K562 (cell line): Measurements from ENCODE around the gene DNAAF3. TPM values are rescaled to one million over a fixed set of nuclear protein-coding genes. Genes with fewer than 3 reads are reported as not detected.
A peak's percentile ranks its signal among the peaks of the same experiment; 100 is the strongest.

ENCODE experiments used
- CTBP1 ChIP-seq: fragments of 450-650 bp; IDR thresholded peaks from 2 replicates; pipeline ENCODE4 v1.6.1; 2016; ENCODE audit warnings: borderline replicate concordance
- FOXA3 ChIP-seq, 2 experiments: fragments of 450-650 bp in 1 of 2; sonication (generic) in 1 of 2; formaldehyde crosslinking; IDR thresholded peaks in 1 of 2; conservative IDR thresholded peaks in 1 of 2; 2 replicates each; pipeline versions ENCODE4 v1.4.0 to v1.8.0; 2020 to 2022; ENCODE audit warnings: mild to moderate bottlenecking in 2 of 2, missing genetic modification reagents in 1 of 2
- HBP1 ChIP-seq: fragments of 450-650 bp; formaldehyde crosslinking; IDR thresholded peaks from 2 replicates; pipeline ENCODE4 v1.4.0; 2022; ENCODE audit warnings: missing genetic modification characterization
- ILK ChIP-seq: fragments of 450-650 bp; IDR thresholded peaks from 2 replicates; pipeline ENCODE4 v1.6.1; 2016; ENCODE audit warnings: missing genetic modification characterization, low read depth, mild to moderate bottlenecking, missing compliant biosample characterization, moderate library complexity, borderline replicate concordance
- MTA3 ChIP-seq: fragments of 450-650 bp; formaldehyde crosslinking; IDR thresholded peaks from 2 replicates; pipeline ENCODE4 v1.6.1; 2017; ENCODE audit warnings: mild to moderate bottlenecking, borderline replicate concordance
- REST ChIP-seq, 2 experiments: fragments of 450-650 bp; formaldehyde crosslinking in 1 of 2; IDR thresholded peaks; 2 replicates each; pipeline versions ENCODE4 v1.4.0 to v1.6.1; 2014 to 2020; ENCODE audit warnings: mild to moderate bottlenecking in 2 of 2, borderline replicate concordance in 1 of 2, low read depth in 1 of 2
- ZHX1 ChIP-seq: fragments of 150-350 bp; conservative IDR thresholded peaks from 2 replicates; pipeline ENCODE4 v1.6.1; 2014; ENCODE audit warnings: low read length
- ZNF133 ChIP-seq: fragments of 250-450 bp; sonication (Bioruptor Pico); IDR thresholded peaks from 2 replicates; pipeline ENCODE4 v1.4.0; 2020; ENCODE audit warnings: mild to moderate bottlenecking
- ZNF184 ChIP-seq: sonication (generic); formaldehyde crosslinking; IDR thresholded peaks from 2 replicates; pipeline ENCODE4 v1.5.0; 2020; ENCODE audit warnings: missing genetic modification reagents
- ZNF384 ChIP-seq: IDR thresholded peaks from 2 replicates; pipeline ENCODE4 v1.6.1; 2012; ENCODE audit warnings: low read depth, low read length, improper control_type of control experiment
- ZNF740 ChIP-seq, 3 experiments: fragments of 200-800 bp in 1 of 3; sonication (Bioruptor generic) in 1 of 3; sonication (generic) in 1 of 3; formaldehyde crosslinking in 1 of 3; IDR thresholded peaks; 2 replicates each; pipeline versions ENCODE4 v1.6.1 to v1.8.0; 2016 to 2022; ENCODE audit warnings: mild to moderate bottlenecking in 2 of 3, missing compliant biosample characterization in 2 of 3, missing genetic modification characterization in 2 of 3, missing genetic modification reagents in 1 of 3
- ZNF75A ChIP-seq: fragments of 450-650 bp; formaldehyde crosslinking; IDR thresholded peaks from 2 replicates; pipeline ENCODE4 v1.4.0; 2020; ENCODE audit warnings: mild to moderate bottlenecking
- polyA plus RNA-seq, 8 experiments: library from polyadenylated mRNA; depleted of rRNA in 4 of 8; stranded (reverse) in 5 of 8; unstranded in 3 of 8; fragments of >200 nt; fragmentation: Nextera tagmentation in 2 of 8; fragmentation: Illumina TruSeq in 1 of 8; extraction: Ambion mirVana in 2 of 8; extraction: Trizol in 1 of 8; gene quantifications; 2 replicates each; pipeline versions ENCODE4 v1.2.1 to v1.2.3, GENCODE V29; 2011 to 2014; ENCODE audit warnings: inconsistent platforms in 1 of 8, missing spikeins in 1 of 8
- total RNA-seq, 7 experiments: library from RNA; depleted of rRNA in 6 of 7; stranded (reverse); fragments of >200 nt in 6 of 7; fragmentation: Illumina TruSeq in 2 of 7; extraction: Trizol in 2 of 7; gene quantifications; 2 replicates each; pipeline versions ENCODE4 v1.2.1 to v1.2.3, GENCODE V29; 2011 to 2021; ENCODE audit warnings: low replicate concordance in 1 of 7

Gene DNAAF3
- total and polyA plus RNA-seq, 9 of the 15 experiments (the other 6 are each of a cell fraction or from before 2014, with no cell fraction given): 21.6 to 61.5 (median 43.0) TPM

DNA sequence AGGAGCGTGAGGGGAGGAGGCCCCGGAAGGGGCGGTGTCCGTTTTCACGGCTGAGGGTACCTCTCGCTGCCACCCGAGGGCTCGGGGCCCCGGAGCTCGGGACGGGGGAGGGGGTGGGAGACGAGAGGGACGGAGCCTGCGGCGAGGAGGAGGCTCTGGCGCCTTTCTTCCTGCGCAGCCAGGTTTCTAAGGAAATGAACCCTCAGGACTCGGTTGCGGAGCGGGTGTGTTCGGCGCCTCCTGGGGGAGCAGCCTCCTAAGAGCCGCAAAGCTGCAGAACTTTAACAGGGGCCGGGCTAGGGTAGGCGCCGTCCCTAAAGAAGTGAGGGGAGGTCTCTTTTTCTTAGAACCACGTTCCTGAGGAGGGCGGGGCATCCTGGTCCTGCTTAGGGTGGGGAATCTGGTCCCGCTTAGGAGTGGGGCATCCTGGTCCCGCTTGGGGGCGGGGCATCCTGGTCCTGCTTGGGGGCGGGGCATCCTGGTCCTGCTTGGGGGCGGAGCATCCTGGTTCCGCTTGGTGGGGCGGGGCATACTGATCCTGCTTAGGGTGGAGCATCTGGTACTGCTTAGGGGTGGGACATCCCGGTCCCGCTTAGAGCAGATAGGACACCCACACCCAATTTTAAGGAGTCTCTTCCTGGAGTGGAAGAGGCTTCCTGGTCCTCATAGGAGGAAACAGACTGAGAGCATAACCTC is 7.4 kb upstream of the DNAAF3 start (continued):
- TF ChIP-seq REST (IDR thresholded peaks at IDR 0.05; ENCODE audit: borderline replicate concordance) (0 out of 2 replicates have a peak, but pooled peaks have one; percentile 3), REST (CRISPR knock-in tag; IDR thresholded peaks at IDR 0.05; ENCODE audit: low read depth) (0 out of 2 replicates have a peak, but pooled peaks have one; percentile 32), ZNF75A (CRISPR knock-in tag) (no peak), MTA3 (no peak), CTBP1 (0 out of 2 replicates have a peak, but pooled peaks have one; percentile 24), ZNF133 (CRISPR knock-in tag) (no peak), ILK (tag) (no peak), FOXA3 (CRISPR knock-in tag; conservative IDR thresholded peaks at IDR 0.05 in 1 of 2, IDR thresholded peaks at IDR 0.05 in 1 of 2) (no peak), ZHX1 (no peak), ZNF184 (no peak), HBP1 (CRISPR knock-in tag) (no peak), ZNF740 (CRISPR knock-in tag; IDR thresholded peaks at IDR 0.05) (peak; percentile 37; the same call in 1 of the 2 replicates), ZNF740 (tag; IDR thresholded peaks at IDR 0.05) (no peak), ZNF384 (no peak)
